ENCODE results near the gene HOXC6. TPM values are rescaled to one million over a fixed set of nuclear protein-coding genes. Genes with fewer than 3 reads are reported as not detected.
"Not testable (repeated sequence)": the region's sequence is repeated elsewhere in the genome, so short reads cannot be mapped to it uniquely, and the experiment has no call there.

The HOXC6 gene
- total RNA-seq, 2 experiments from 2014 or later, result not detected

DNA sequence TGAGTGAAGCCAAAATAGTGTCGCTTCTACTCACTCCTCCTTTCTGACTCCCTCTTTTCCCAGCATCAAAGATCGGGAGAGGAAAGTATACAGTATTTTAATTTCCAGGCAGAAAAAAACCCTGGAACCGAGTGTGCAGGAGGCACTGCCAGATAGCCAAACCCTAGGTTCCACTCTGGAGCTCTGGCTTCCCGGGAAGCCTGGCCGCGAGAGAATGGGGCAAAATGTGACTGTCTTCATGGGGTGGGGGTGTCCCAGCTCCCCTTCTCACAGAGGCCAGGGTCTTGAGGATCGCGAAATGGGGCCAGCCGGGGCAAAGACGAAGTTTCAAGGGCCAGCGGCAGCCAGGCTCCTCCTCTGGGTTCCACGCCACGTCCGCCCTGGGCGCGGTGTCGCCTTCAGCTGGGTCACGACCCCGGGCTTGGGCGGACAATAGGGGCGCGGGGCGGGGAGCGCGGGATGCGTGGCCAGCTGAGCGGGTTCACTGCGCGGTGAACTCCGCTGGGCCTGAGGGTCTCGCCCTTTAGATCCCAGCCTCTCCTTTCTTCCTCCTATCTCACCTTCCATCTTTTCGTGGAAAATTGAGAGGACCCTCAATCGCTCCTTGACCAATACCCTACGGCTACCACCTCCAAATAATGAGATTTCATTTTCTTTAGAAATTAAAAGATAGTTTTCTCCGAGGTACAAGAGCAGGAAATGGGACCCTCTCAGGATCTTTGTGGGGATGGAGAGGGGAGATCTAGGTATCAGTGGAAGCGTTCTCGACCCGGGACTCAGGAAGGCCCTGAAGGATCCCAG is 32.1 kb downstream of the HOXC6 start:
- H3K9me3 Mint-ChIP-seq, result no peaks in the 10 kb centered on the region
- no peak for DNase-seq
- no peaks in the 10 kb centered on the region for H3K4me1 Mint-ChIP-seq
- no peak overlapping the region for H3K27ac Mint-ChIP-seq
- ChIA-PET POLR2A (interaction anchor here (0.6 kb wide), 1 partner anchor 160 kb away, joined by 3 read pairs; no protein-coding TSS in a partner anchor), CTCF (no interaction called here)
- peaks cover 80% of the 10 kb centered on the region for H3K27me3 Mint-ChIP-seq
- H3K36me3 Mint-ChIP-seq (ENCODE audit: low read depth), result no peaks in the 10 kb centered on the region
- no peak overlapping the region for H3K4me3 Mint-ChIP-seq

DNA sequence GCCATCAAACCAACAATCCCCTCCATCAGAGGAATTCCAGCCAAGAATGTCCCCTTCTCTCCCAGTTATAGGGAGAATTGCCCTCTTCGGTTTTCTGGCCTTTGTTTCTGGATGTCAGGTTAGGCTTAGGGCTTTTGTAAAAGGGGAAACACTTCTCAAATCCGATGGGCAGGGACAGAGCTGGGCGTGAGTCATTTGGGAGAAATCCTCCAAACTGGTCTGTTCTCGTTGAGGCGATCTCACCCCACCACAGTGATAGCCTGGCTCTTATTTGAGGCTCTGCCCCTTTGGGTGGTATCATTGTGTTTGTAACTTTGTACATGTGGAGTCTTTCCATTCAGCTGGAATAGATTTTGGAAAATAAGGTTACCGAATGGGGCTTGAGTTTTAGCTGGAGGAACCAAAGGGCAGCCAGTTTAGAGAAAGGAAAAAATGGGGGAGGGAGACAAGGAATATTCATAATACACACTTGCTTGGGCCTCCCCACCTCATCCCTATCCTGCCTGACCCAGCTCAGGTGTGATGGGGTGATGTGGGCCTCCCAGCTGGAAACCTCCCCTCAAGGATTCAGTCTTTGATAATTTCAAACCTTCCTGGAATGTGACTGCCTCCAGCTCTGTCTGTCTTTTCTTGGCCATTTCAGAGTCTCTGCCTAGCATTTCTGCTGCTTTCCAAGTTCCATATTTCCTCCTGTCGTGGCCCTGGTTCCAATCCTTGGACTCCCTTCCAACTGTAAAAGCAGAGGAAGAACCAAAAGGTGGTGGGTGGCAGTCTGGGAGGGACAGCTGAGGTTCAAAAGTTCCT is 32.9 kb downstream of the HOXC6 start:
- CTCF ChIA-PET, result no interaction called here
- H3K4me3 Mint-ChIP-seq, result no peak overlapping the region
- no peak overlapping the region for H3K27ac Mint-ChIP-seq
- no peaks in the 10 kb centered on the region for H3K36me3 Mint-ChIP-seq (ENCODE audit: low read depth)
- H3K4me1 Mint-ChIP-seq, result no peaks in the 10 kb centered on the region
- peaks cover 79% of the 10 kb centered on the region for H3K27me3 Mint-ChIP-seq
- POLR2A ChIA-PET, result no interaction called here
- H3K9me3 Mint-ChIP-seq, result no peaks in the 10 kb centered on the region
- DNase-seq, result no peak

- Mint-ChIP-seq H3K9me3 (no peaks in the 10 kb centered on the region), H3K4me1 (no peaks in the 10 kb centered on the region), H3K27ac (no peak overlapping the region), H3K36me3 (ENCODE audit: low read depth) (no peaks in the 10 kb centered on the region), H3K27me3 (peaks cover 55% of the 10 kb centered on the region), H3K4me3 (no peak overlapping the region)
- POLR2A ChIA-PET, result no interaction called here
- DNase-seq, result no peak
- CTCF ChIA-PET, result interaction anchor here (1.2 to 1.4 kb wide), 2 partner anchors 11 to 142 kb away, joined by 3 read pairs; partner anchors contain the start of gene HOXC4
Observed at GRCh38 chr12:54065677-54066076, 37.4 kb downstream of the HOXC6 start.

- no peak overlapping the region for H3K4me3 Mint-ChIP-seq
- no peaks in the 10 kb centered on the region for H3K36me3 Mint-ChIP-seq (ENCODE audit: low read depth)
- peaks cover 51% of the 10 kb centered on the region for H3K27me3 Mint-ChIP-seq
- no peaks in the 10 kb centered on the region for H3K9me3 Mint-ChIP-seq
- ChIA-PET POLR2A (no interaction called here), CTCF (no interaction called here)
- DNase-seq, result no peak
- H3K27ac Mint-ChIP-seq, result no peak overlapping the region
- H3K4me1 Mint-ChIP-seq, result no peaks in the 10 kb centered on the region
Observed at GRCh38 chr12:54066408-54066807, 38.2 kb downstream of the HOXC6 start.

GRCh38 chr12:54068418-54069070 is 40.3 kb downstream of the HOXC6 start:
- no peak overlapping the region for H3K4me3 Mint-ChIP-seq
- no peaks in the 10 kb centered on the region for H3K9me3 Mint-ChIP-seq
- CTCF ChIA-PET, result no interaction called here
- DNase-seq, result no peak
- H3K27me3 Mint-ChIP-seq, result peaks cover 39% of the 10 kb centered on the region
- H3K4me1 Mint-ChIP-seq, result no peaks in the 10 kb centered on the region
- no peaks in the 10 kb centered on the region for H3K36me3 Mint-ChIP-seq (ENCODE audit: low read depth)
- no peak overlapping the region for H3K27ac Mint-ChIP-seq
- POLR2A ChIA-PET, result interaction anchor here (1.2 kb wide), 1 partner anchor 10 kb away, joined by 3 read pairs; no protein-coding TSS in a partner anchor

- Mint-ChIP-seq H3K27me3 (peaks cover 31% of the 10 kb centered on the region), H3K4me1 (no peaks in the 10 kb centered on the region), H3K36me3 (ENCODE audit: low read depth) (no peaks in the 10 kb centered on the region), H3K27ac (no peak overlapping the region), H3K9me3 (no peaks in the 10 kb centered on the region), H3K4me3 (no peak overlapping the region)
- POLR2A ChIA-PET, result no interaction called here
- no peak for DNase-seq
- CTCF ChIA-PET, result interaction anchor here (0.7 kb wide), 2 partner anchors 10 to 14 kb away, joined by 3 read pairs; no protein-coding TSS in a partner anchor
Observed at GRCh38 chr12:54071942-54072341, 43.7 kb downstream of the HOXC6 start.

- H3K4me3 Mint-ChIP-seq, result no peak overlapping the region
- no peaks in the 10 kb centered on the region for H3K4me1 Mint-ChIP-seq
- peaks cover 25% of the 10 kb centered on the region for H3K27me3 Mint-ChIP-seq
- H3K36me3 Mint-ChIP-seq (ENCODE audit: low read depth), result no peaks in the 10 kb centered on the region
- H3K27ac Mint-ChIP-seq, result no peak overlapping the region
- ChIA-PET CTCF (no interaction called here), POLR2A (no interaction called here)
- H3K9me3 Mint-ChIP-seq, result no peaks in the 10 kb centered on the region
- DNase-seq, result no peak
Observed at GRCh38 chr12:54074308-54074707, 46.1 kb downstream of the HOXC6 start.

DNA sequence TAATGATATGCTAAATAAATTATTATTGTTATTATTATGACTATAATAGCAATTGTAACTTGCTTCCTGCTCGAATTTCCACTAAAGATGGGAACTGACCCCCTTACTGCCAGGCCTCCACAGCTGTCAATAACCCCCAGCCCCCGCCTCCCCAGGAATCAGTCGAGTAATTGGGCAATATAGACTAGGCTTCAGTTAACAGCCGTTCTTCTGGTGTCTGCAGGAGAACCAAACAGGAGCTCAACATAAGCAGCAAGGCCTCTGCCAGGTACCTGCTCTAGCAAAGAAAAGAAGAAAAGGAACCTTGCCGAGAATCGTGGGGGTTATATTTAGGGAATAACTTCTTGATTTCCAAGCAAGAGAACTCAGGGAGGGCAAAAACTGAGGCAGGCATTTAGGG is 47.2 kb downstream of the HOXC6 start:
- no peaks in the 10 kb centered on the region for H3K4me1 Mint-ChIP-seq
- peaks cover 22% of the 10 kb centered on the region for H3K27me3 Mint-ChIP-seq
- no peak for DNase-seq
- no peaks in the 10 kb centered on the region for H3K9me3 Mint-ChIP-seq
- no peak overlapping the region for H3K27ac Mint-ChIP-seq
- ChIA-PET POLR2A (no interaction called here), CTCF (interaction anchor here (0.7 to 0.8 kb wide), 2 partner anchors 116 to 532 kb away, joined by 3 read pairs; no protein-coding TSS in a partner anchor)
- no peak overlapping the region for H3K4me3 Mint-ChIP-seq
- H3K36me3 Mint-ChIP-seq (ENCODE audit: low read depth), result no peaks in the 10 kb centered on the region

DNA sequence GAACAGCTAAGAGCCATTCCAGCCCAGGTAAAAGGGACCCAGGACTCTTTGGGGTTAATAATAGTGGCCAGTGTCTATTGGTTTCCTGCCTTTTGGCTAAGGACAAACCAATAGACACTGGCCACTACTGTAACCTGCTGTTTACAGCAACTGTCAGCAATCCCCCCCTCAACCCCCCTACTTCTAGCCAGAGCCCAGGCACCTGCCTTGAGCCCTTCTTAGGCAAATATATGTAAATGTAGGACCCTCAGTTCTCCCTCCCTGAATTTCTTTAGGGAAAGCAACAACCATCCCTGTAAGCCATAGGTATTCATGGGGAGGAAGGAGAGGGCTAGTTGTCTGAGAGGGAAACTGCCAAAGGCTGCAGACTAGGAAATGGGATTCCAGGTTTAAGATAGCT is 47.7 kb downstream of the HOXC6 start:
- peaks cover 20% of the 10 kb centered on the region for H3K27me3 Mint-ChIP-seq
- POLR2A ChIA-PET, result no interaction called here
- H3K36me3 Mint-ChIP-seq (ENCODE audit: low read depth), result no peaks in the 10 kb centered on the region
- H3K4me3 Mint-ChIP-seq, result no peak overlapping the region
- no peak overlapping the region for H3K27ac Mint-ChIP-seq
- no peak for DNase-seq
- no peaks in the 10 kb centered on the region for H3K9me3 Mint-ChIP-seq
- H3K4me1 Mint-ChIP-seq, result peaks cover 1% of the 10 kb centered on the region
- CTCF ChIA-PET, result no interaction called here

DNA sequence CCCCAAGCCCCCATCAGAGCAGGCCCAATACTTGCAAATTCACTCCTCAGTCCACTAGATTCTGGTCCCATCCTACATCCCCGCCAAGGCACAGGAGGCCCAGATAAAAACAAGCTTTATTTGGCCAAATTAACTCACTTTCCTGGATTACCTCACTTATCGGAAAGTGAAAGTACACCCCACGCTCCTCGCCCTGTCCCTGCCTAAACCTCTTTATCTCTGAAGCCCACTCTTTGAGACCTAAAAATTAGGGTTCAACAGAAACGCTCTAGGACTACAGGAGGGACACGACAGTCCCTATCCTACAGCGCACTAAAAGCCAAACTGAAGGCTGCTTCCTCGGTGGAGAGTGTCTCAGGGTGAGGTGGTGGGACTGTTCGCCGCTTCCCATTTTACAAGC is 49.6 kb downstream of the HOXC6 start:
- H3K9me3 Mint-ChIP-seq; CTCF ChIA-PET; DNase-seq; H3K36me3 Mint-ChIP-seq (ENCODE audit: low read depth); H3K4me3 Mint-ChIP-seq; POLR2A ChIA-PET; H3K27ac Mint-ChIP-seq: not testable (repeated sequence)
- Mint-ChIP-seq H3K27me3 (peaks cover 25% of the 10 kb centered on the region), H3K4me1 (peaks cover 13% of the 10 kb centered on the region)

GRCh38 chr12:54079115-54079514 is 50.9 kb downstream of the HOXC6 start:
- CTCF ChIA-PET; H3K27ac Mint-ChIP-seq; H3K9me3 Mint-ChIP-seq; POLR2A ChIA-PET; H3K4me3 Mint-ChIP-seq; H3K36me3 Mint-ChIP-seq (ENCODE audit: low read depth); DNase-seq: not testable (repeated sequence)
- Mint-ChIP-seq H3K27me3 (peaks cover 26% of the 10 kb centered on the region), H3K4me1 (peaks cover 15% of the 10 kb centered on the region)
